Stimulated activated naive CD8-positive, alpha-beta T cell treated with anti-CD3 and anti-CD28 coated beads, Interleukin-15, amount 100 ng/mL, for 72 hours (primary cell): ENCODE results near the gene KIF25.

ENCODE experiments used
- ATAC-seq: fragments of 150-1000 bp; cut with Tn5 transposase; 2 replicates; pipeline ENCODE4 v1.10.0; 2021; ENCODE audit warnings: mild to moderate bottlenecking, moderate library complexity
- DNase-seq, 2 donors: peaks; one replicate each; pipeline ENCODE4 v3.0.0; 2021 to 2022
- H3K27ac Mint-ChIP-seq, 2 donors: one replicate each; pipeline ENCODE4 v1.8.0; 2022; ENCODE audit warnings: mild to moderate bottlenecking in 2 of 2, mixed read lengths in 2 of 2, moderate library complexity in 2 of 2
- H3K27me3 Mint-ChIP-seq: one replicate; pipeline ENCODE4 v1.8.0; 2022; ENCODE audit warnings: mixed read lengths
- H3K4me1 Mint-ChIP-seq: one replicate; pipeline ENCODE4 v1.8.0; 2022; ENCODE audit warnings: mild to moderate bottlenecking, mixed read lengths
- H3K4me3 Mint-ChIP-seq, 2 donors: one replicate each; pipeline ENCODE4 v1.8.0; 2022; ENCODE audit warnings: mild to moderate bottlenecking in 2 of 2, mixed read lengths in 2 of 2, moderate library complexity in 1 of 2
- H3K9me3 Mint-ChIP-seq, 2 donors: one replicate each; pipeline ENCODE4 v1.8.0; 2022; ENCODE audit warnings: mixed read lengths in 2 of 2

KIF25 gene, protein sequence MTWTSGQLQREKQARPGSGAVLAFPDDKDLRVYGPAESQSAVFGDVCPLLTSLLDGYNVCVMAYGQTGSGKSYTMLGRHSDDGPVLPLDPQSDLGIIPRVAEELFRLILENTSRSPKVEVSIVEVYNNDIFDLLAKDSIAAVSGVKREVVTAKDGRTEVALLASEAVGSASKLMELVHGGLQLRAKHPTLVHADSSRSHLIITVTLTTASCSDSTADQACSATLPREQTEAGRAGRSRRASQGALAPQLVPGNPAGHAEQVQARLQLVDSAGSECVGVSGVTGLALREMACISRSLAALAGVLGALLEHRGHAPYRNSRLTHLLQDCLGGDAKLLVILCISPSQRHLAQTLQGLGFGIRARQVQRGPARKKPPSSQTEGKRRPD

DNA sequence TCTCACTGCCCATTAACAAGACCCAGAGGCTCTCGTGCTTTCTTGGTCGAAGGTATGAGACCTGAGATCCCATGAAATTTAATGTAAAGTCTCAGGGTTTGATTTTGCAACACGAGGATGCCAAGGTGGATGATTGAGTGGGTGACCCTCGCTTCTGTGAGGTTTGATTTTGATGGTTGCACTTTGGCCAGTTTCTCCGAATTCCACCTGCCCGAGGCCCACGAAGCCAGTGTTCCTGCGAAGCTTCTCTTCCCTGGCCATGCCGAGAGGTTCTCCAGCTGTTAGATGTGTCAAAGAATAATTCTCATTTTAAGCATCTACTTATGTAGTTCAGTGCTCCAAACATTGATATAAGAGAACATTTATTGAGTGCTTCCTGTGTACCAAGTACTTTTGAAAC is at the start of gene KIF25:
Gene KIF25, plus strand, starts transcription at position 30 of the 400 bp plus-strand sequence. CDS start 31,915 bp downstream, outside the sequence.
- Mint-ChIP-seq H3K27me3 (peaks cover 18% of the 10 kb centered on the region), H3K27ac (no peak within 1 kb of the TSS), H3K4me3 (peak within 1 kb of the TSS; percentile 29 to 49), H3K4me1 (no peaks in the 10 kb centered on the region), H3K9me3 (peaks cover 0 to 7% of the 10 kb centered on the region in 2 donors)
- DNase-seq (no peak), ATAC-seq (no peak)

DNA sequence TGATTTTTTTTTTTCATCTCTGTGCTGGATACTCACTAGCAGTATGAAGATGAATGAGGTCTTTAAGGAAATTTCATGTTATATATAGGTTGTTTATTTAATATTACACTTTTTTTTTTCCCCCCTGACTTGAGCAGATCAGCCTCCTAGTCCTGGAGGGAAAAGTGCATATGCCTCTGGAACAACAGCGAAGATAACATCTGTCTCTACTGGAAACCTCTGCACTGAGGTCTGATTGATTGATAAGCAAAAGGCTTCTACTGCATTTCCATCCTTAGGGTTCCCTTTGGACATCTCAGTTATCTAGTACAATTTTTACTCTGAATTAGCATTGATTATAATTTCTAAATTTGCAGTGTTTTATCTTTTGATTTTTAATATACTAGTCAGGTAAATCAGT is 49.8 kb upstream of the KIF25 start:
- Mint-ChIP-seq H3K27me3 (no peaks in the 10 kb centered on the region), H3K9me3 (no peaks in the 10 kb centered on the region), H3K4me3 (no peak overlapping the region), H3K4me1 (no peaks in the 10 kb centered on the region), H3K27ac (no peak overlapping the region)
- ATAC-seq = no peak
- DNase-seq = no peak

DNA sequence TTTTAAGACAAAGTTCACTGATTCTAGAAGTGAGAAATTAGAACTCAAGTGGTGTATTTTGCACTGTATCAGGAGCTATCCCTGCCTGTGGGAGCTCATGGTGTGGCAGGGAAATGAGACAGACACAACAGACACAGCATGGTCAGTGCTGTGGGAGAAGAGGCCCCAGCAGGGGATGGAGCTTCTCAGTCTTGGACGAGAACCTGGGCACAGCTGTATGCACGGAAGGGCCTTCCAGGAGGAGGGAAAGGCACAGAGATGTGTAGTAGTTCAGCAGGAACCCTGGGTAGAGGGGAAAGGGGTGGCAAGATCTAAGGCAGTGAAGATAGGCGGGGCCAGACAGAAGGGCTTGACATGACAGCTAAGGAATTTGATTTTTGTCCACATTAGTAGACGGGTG is 48.8 kb upstream of the KIF25 start:
- Mint-ChIP-seq H3K4me1 (no peaks in the 10 kb centered on the region), H3K27me3 (no peaks in the 10 kb centered on the region), H3K9me3 (no peaks in the 10 kb centered on the region), H3K27ac (no peak overlapping the region), H3K4me3 (no peak overlapping the region)
- ATAC-seq = no peak
- no peak for DNase-seq

DNA sequence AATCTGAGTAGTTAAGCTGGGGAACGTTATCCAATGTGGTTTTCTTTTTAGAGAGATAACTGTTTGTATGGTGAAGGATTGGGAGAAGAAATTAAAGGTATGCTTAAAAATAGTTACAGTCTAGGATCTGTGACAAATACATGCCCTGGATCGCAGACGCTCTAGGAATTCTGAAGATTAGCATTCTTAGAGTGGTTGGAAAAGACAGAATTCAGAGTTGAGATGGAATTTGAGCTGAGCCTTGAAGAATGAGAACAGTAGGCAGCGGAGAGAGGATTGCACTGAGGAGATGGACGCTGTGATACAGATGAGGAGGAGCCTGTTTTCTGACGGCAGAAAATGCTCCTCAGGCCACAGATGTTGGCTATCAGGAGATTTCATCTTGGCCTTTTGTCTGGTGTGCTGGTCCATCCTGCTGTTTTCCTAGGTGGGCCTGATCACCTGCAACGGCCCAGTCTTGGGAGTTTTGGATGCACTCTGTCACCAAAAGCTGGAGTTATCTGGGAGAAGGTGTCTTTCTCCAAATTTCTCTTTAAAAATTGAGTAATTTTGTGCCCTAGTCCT is 48.3 kb upstream of the KIF25 start:
- H3K27me3 Mint-ChIP-seq = no peaks in the 10 kb centered on the region
- ATAC-seq = no peak
- no peak overlapping the region for H3K27ac Mint-ChIP-seq
- H3K9me3 Mint-ChIP-seq = no peaks in the 10 kb centered on the region
- no peak for DNase-seq
- no peak overlapping the region for H3K4me3 Mint-ChIP-seq
- H3K4me1 Mint-ChIP-seq = no peaks in the 10 kb centered on the region

DNA sequence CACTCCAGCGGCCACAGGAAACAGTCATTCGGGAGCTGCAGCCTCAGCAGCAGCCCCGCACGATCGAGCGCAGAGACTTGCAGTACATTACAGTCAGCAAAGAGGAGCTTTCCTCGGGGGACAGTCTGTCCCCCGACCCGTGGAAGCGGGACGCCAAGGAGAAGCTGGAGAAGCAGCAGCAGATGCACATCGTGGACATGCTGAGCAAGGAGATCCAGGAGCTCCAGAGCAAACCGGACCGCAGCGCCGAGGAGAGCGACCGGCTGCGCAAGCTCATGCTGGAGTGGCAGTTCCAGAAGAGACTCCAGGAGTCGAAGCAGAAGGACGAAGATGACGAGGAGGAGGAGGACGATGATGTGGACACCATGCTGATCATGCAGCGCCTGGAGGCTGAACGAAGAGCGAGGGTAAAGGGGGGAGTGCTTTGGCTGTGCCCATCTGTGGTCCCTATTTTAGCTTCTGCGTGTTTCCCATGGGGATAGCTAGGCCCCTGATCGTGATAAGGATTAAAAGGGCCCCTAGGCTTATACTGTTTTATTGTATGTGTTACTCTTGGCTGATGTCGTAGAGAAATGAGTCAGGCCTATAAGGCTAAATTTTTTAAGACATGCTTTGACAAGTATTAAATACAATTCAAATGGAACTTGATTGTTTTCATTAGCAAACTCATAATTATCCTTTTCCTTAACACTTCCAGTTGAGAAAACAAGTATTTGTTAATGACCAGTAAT is 45.5 kb upstream of the KIF25 start:
- no peaks in the 10 kb centered on the region for H3K4me1 Mint-ChIP-seq
- H3K27me3 Mint-ChIP-seq = no peaks in the 10 kb centered on the region
- no peak overlapping the region for H3K4me3 Mint-ChIP-seq
- no peak overlapping the region for H3K27ac Mint-ChIP-seq
- H3K9me3 Mint-ChIP-seq = no peaks in the 10 kb centered on the region
- no peak for ATAC-seq
- no peak for DNase-seq

DNA sequence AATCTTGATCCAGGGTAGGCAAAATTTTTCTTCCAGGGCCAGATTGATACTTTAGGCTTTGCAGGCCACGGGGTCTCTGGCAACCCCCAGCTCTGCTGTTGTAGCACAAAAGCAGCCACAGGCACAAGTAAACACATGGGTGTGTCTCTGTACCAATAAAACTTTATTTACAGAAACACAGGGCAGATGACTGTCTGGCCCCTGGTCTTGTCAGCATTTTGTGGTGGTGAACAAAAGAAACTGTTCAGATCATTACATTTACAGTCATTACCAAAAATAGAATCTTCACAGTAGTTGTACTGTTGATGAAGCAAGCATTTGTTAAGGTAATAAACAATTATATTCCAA is 45.0 kb upstream of the KIF25 start:
- no peaks in the 10 kb centered on the region for H3K4me1 Mint-ChIP-seq
- H3K9me3 Mint-ChIP-seq = no peaks in the 10 kb centered on the region
- no peaks in the 10 kb centered on the region for H3K27me3 Mint-ChIP-seq
- H3K27ac Mint-ChIP-seq = no peak overlapping the region
- no peak overlapping the region for H3K4me3 Mint-ChIP-seq
- DNase-seq (no peak), ATAC-seq (no peak)

DNA sequence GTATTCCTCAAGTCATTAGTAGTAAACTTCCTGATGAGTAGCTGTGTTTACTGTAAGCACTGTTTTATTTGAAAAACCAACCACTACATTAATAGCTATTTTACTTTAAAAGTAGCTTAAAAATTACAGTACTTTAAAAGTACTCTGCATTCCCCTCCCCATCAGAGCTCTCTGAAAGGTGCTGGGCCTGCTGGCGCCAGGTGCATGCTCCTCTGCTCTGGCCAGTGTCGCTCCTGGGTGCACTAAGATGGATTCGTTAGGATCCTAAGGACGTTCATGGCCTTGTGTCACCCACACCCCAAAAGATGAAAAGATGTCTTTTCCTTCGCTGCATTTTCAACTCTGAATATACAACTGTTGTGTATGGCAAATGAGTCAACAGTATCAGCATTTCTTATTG is 43.9 kb upstream of the KIF25 start:
- Mint-ChIP-seq H3K4me1 (no peaks in the 10 kb centered on the region), H3K27me3 (no peaks in the 10 kb centered on the region), H3K9me3 (no peaks in the 10 kb centered on the region), H3K27ac (no peak overlapping the region), H3K4me3 (no peak overlapping the region)
- ATAC-seq = no peak
- DNase-seq = no peak

DNA sequence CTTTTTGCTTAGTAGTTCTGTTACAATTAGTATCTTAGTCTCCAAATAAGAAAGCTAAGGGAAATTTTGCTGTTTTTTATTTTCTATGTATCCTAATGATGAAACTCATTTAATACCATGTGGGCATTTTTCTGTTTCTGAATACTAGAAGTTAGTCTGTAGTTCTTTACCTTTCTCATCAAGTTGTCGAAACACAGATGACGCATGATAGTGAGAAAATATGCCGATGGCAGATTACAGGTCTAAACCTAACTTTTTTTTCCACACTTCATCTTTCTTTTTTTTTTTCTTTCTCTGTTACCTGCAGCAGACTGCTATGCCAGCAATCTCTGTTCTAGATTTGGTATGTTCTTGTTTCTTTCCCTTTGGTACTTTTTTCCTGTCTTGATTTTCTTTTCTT is 43.3 kb upstream of the KIF25 start:
- Mint-ChIP-seq H3K27me3 (no peaks in the 10 kb centered on the region), H3K27ac (no peak overlapping the region), H3K4me3 (no peak overlapping the region), H3K4me1 (no peaks in the 10 kb centered on the region), H3K9me3 (no peaks in the 10 kb centered on the region)
- ATAC-seq = no peak
- DNase-seq = no peak

DNA sequence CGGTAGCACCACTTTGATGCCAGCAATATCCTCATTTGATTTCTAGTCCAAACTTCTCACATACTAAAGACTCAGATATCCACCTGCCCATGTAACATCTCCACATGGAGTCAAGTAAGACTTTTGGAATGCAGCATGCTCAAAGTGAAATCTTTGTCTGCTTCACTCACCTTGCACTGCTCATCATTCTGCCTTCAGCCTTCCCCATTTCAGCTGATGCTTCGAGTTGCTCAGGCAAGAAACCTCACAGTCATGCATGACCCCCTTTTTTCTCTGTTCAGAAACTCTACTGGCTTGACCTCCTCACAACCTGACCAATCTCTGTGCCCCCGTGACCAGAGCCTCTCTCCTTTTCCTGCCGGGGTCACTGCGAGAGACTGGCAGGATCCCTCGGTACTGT is 41.0 kb upstream of the KIF25 start:
- DNase-seq (no peak), ATAC-seq (no peak)
- Mint-ChIP-seq H3K27ac (no peak overlapping the region), H3K4me1 (no peaks in the 10 kb centered on the region), H3K9me3 (no peaks in the 10 kb centered on the region), H3K4me3 (no peak overlapping the region), H3K27me3 (no peaks in the 10 kb centered on the region)

DNA sequence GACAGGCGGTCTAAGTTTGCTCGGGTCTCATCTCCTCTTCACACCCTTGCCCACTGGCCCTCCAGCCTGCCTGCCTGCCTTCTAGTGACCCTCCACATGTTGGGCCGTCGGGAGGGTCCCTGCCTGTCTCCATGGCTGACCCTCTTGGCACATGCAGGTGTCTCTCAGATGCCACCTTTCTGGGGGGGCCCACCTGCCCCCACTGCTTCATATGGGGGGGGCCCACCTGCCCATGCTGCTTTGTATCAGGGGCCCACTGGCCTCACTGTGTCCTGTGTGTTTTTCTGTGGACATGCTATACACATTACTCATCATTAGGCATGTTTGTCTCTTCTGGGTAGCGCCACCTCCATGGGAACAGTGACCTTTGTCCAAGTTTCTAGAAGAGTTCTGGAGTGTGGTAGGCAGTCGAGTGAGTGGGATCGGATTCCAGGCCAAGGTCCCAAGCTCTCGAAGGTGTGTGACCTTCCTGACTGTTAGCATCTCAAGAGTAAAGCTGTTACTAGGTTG is 40.4 kb upstream of the KIF25 start:
- H3K4me1 Mint-ChIP-seq = no peaks in the 10 kb centered on the region
- H3K9me3 Mint-ChIP-seq = no peaks in the 10 kb centered on the region
- no peak for ATAC-seq
- no peak overlapping the region for H3K4me3 Mint-ChIP-seq
- no peak overlapping the region for H3K27ac Mint-ChIP-seq
- no peak for DNase-seq
- H3K27me3 Mint-ChIP-seq = no peaks in the 10 kb centered on the region

DNA sequence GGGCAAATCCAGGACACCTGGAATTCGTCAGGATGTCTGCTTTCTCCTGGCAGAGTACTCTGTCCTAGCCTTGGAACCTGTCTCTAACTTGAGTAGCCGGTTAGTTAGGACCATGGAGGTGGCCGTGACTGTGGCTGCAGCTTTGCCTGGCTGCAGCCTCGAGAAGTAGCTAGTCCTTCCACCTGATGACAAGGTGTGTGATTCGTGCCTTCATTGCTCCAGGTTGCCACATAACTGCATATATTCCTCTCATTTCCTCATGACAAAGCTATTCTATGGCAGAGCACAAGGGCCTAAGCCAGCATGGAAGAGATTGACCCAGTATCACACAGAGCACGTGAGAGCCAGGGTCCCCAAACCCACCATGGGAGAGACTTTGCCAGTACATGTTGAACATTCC is 39.8 kb upstream of the KIF25 start:
- H3K4me1 Mint-ChIP-seq = no peaks in the 10 kb centered on the region
- H3K27ac Mint-ChIP-seq = no peak overlapping the region
- ATAC-seq (no peak), DNase-seq (no peak)
- no peak overlapping the region for H3K4me3 Mint-ChIP-seq
- no peaks in the 10 kb centered on the region for H3K27me3 Mint-ChIP-seq
- H3K9me3 Mint-ChIP-seq = no peaks in the 10 kb centered on the region

DNA sequence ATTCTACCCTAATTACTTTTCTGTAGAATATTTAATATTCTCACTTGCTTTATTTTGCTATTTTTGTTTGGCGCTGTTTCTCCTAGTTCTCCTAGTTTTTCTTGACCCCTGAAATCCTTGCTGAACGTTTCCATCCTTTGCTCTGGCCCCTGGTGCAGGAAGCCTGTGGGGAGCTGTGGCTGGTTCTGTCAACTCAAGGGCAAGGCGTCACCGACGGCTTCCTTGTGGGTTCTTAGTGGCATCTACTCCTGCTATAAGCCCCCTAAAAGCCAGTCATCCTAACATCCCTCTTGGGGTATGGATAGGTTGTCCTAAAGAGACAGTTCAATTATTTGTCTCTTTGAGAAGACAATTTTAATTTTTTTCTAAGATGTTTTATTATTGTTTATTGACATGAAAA is 36.9 kb upstream of the KIF25 start:
- no peak overlapping the region for H3K27ac Mint-ChIP-seq
- DNase-seq = no peak
- H3K9me3 Mint-ChIP-seq = no peaks in the 10 kb centered on the region
- no peak overlapping the region for H3K4me3 Mint-ChIP-seq
- H3K27me3 Mint-ChIP-seq = no peaks in the 10 kb centered on the region
- H3K4me1 Mint-ChIP-seq = no peaks in the 10 kb centered on the region
- ATAC-seq = no peak

DNA sequence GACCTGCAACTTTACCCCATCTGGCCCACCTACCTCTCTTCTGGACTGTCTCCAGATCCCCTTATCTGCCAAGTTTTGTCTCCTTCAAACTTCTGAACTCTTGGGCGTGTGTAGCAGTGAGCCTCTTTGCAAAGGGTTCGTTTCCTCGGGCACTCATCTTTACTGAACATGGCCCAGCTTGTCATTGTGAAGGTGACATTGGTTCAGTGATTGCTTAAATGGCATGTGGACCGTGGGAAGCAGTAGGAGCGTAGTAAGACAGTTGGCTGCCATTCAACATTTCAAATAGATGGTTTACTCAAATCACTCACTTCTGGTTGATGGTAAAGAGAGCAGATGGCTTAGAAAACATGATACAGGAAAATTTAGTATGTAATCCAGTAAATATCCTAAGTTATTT is 34.8 kb upstream of the KIF25 start:
- no peaks in the 10 kb centered on the region for H3K4me1 Mint-ChIP-seq
- H3K4me3 Mint-ChIP-seq = no peak overlapping the region
- ATAC-seq (no peak), DNase-seq (no peak)
- H3K27me3 Mint-ChIP-seq = no peaks in the 10 kb centered on the region
- no peaks in the 10 kb centered on the region for H3K9me3 Mint-ChIP-seq
- no peak overlapping the region for H3K27ac Mint-ChIP-seq

DNA sequence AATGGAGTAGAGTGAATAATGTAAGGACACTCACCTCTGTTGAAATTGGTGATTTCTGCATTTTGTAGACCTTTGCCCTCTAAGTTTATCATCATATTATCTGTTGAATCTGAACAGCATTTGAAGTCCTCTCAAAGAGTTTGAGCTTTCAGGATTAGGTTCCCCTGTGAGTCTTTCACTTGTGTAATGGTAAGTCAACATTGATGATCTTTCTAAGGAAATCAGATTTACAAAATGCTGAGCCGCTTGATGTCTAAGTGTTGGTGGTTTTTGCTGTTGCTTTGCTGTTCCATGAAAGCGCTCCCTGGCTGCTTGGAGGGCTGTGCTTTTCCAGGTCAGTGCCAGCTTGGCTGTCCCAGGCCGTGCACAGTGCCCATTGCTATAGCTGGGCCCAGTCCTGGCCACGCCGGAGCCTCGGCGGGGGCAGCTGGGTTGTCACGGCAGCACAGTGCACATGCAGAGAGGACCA is 33.8 kb upstream of the KIF25 start:
- no peaks in the 10 kb centered on the region for H3K4me1 Mint-ChIP-seq
- DNase-seq (no peak), ATAC-seq (no peak)
- no peaks in the 10 kb centered on the region for H3K9me3 Mint-ChIP-seq
- H3K4me3 Mint-ChIP-seq = no peak overlapping the region
- no peak overlapping the region for H3K27ac Mint-ChIP-seq
- no peaks in the 10 kb centered on the region for H3K27me3 Mint-ChIP-seq

DNA sequence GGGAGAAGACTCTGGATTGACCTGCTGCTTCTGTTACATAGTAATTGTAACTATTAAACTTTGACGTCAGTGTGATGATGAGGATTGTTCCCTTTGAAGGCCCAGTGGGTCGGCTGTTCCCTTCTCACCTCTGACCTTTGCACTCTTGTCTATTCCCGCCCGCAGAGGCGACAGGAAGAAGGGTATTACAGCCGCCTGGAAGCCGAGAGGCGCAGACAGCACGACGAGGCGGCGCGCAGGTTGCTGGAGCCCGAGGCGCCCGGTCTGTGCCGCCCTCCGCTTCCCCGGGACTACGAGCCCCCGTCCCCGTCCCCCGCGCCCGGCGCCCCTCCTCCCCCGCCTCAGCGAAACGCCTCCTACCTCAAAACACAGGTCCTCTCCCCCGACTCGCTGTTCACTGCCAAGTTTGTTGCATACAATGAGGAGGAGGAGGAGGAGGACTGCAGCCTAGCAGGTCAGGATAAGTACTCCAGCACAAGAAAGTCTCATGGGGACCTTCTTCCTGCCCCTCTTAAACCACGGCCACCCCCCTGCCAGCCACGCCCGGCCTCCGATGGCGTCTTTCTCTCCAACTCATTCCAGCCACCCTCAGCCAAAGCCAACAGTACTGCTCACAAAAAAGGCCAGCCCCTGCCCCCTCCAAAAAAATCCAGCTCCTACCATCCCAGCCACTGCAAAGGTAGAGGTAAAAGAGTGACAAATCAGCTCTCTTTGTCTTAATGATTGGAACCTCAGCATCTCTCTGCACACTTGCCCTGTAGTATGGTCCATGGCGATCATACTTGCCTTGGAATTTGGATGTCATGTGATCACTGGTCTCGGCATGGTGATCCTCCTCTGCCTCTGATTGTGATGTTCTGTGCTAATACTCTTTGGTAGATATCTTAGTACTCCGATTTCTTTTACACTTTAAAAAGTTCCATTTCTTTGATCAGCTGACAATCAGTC is 31.6 kb upstream of the KIF25 start:
- no peaks in the 10 kb centered on the region for H3K4me1 Mint-ChIP-seq
- DNase-seq (no peak), ATAC-seq (no peak)
- H3K9me3 Mint-ChIP-seq = no peaks in the 10 kb centered on the region
- no peak overlapping the region for H3K4me3 Mint-ChIP-seq
- H3K27ac Mint-ChIP-seq = no peak overlapping the region
- no peaks in the 10 kb centered on the region for H3K27me3 Mint-ChIP-seq
